Vagina (tissue), 2 donors: ENCODE measurements around the gene FANK1. TPM values are rescaled to one million over a fixed set of nuclear protein-coding genes. Genes with fewer than 3 reads are reported as not detected.

Experiments used
- DNase-seq, 2 donors: peaks; one replicate each; pipeline ENCODE4 v3.0.0-alpha.2; 2017; ENCODE audit errors: extremely low spot score in 2 of 2
- H3K27ac ChIP-seq: fragments of 200-600 bp; sonication (generic); one replicate; pipeline ENCODE4 v1.5.1; 2019
- H3K27me3 ChIP-seq: fragments of 200-600 bp; sonication (generic); one replicate; pipeline ENCODE4 v1.5.1; 2019
- H3K36me3 ChIP-seq, 2 donors: fragments of 200-600 bp; sonication (generic); one replicate each; pipeline ENCODE4 v1.5.1; 2017 to 2019
- H3K4me1 ChIP-seq: fragments of 200-600 bp; sonication (generic); one replicate; pipeline ENCODE4 v1.5.1; 2019
- H3K4me3 ChIP-seq, 2 donors: fragments of 200-600 bp; sonication (generic); 1 replicate in 1 of 2; 2 replicates in 1 of 2; pipeline ENCODE4 v1.5.1; 2016 to 2019
- H3K9me3 ChIP-seq: fragments of 200-600 bp; sonication (generic); one replicate; pipeline ENCODE4 v1.5.1; 2019
- CTCF ChIP-seq, 3 experiments: fragments of 450-650 bp in 2 of 3; fragments of 200-600 bp in 1 of 3; sonication (generic) in 1 of 3; IDR thresholded peaks; one replicate each; pipeline ENCODE4 v1.5.1; 2017 to 2019; ENCODE audit warnings: antibody characterized with exemption in 3 of 3, mild to moderate bottlenecking in 2 of 3, moderate library complexity in 2 of 3
- POLR2A ChIP-seq, 2 donors: fragments of 450-650 bp; IDR thresholded peaks; one replicate each; pipeline ENCODE4 v1.6.1; 2017; ENCODE audit warnings: antibody characterized with exemption in 2 of 2, mild to moderate bottlenecking in 2 of 2, moderate library complexity in 2 of 2
- POLR2AphosphoS5 ChIP-seq, 2 donors: sonication (generic); formaldehyde crosslinking; IDR thresholded peaks; one replicate each; pipeline ENCODE4 v1.9.0; 2017; ENCODE audit warnings: antibody characterized with exemption in 2 of 2, mild to moderate bottlenecking in 2 of 2, low read depth in 1 of 2; ENCODE audit not compliant: insufficient read depth in 1 of 2
- intact Hi-C: fragments of 100-400 bp; cut with DNase I; formaldehyde crosslinking; loops from one replicate; pipeline ENCODE4 v1.15.1; 2023
- total RNA-seq: library from RNA; depleted of rRNA; stranded (reverse); fragments of >200 nt; gene quantifications from one replicate; pipeline ENCODE4 v1.2.3, GENCODE V29; 2016

FANK1 gene
- total RNA-seq, 1 donor from 2014 or later: 6.6 TPM

- H3K36me3 ChIP-seq: no peaks in the 10 kb centered on the region
- no peak overlapping the region for H3K4me3 ChIP-seq
- intact Hi-C loops: no loop called here
- H3K4me1 ChIP-seq: no peaks in the 10 kb centered on the region
- no peaks in the 10 kb centered on the region for H3K9me3 ChIP-seq
- H3K27me3 ChIP-seq: no peaks in the 10 kb centered on the region
- H3K27ac ChIP-seq: no peak overlapping the region
- no peak for TF ChIP-seq POLR2A (IDR thresholded peaks at IDR 0.05)
- no peak for TF ChIP-seq POLR2AphosphoS5 (IDR thresholded peaks at IDR 0.05; ENCODE audit: insufficient read depth in 1 of 2, low read depth in 1 of 2)
- TF ChIP-seq CTCF (IDR thresholded peaks at IDR 0.05): no peak
- no peak for DNase-seq
These were observed 109.9 kb downstream of the FANK1 start for GRCh38 chr10:126006264-126006663.

GRCh38 chr10:126006906-126007305 lies 110.5 kb downstream of the FANK1 start:
- no peaks in the 10 kb centered on the region for H3K36me3 ChIP-seq
- H3K4me3 ChIP-seq: no peak overlapping the region
- no peak for DNase-seq
- H3K27me3 ChIP-seq: no peaks in the 10 kb centered on the region
- intact Hi-C loops: no loop called here
- TF ChIP-seq POLR2A (IDR thresholded peaks at IDR 0.05) (no peak), POLR2AphosphoS5 (IDR thresholded peaks at IDR 0.05; ENCODE audit: insufficient read depth in 1 of 2, low read depth in 1 of 2) (no peak), CTCF (IDR thresholded peaks at IDR 0.05) (no peak)
- no peak overlapping the region for H3K27ac ChIP-seq
- no peaks in the 10 kb centered on the region for H3K4me1 ChIP-seq
- H3K9me3 ChIP-seq: no peaks in the 10 kb centered on the region

GRCh38 chr10:126009650-126010049 lies 113.3 kb downstream of the FANK1 start:
- no peaks in the 10 kb centered on the region for H3K9me3 ChIP-seq
- no peak for DNase-seq
- no peaks in the 10 kb centered on the region for H3K4me1 ChIP-seq
- intact Hi-C loops: no loop called here
- no peaks in the 10 kb centered on the region for H3K27me3 ChIP-seq
- TF ChIP-seq POLR2A (IDR thresholded peaks at IDR 0.05): no peak
- no peak for TF ChIP-seq POLR2AphosphoS5 (IDR thresholded peaks at IDR 0.05; ENCODE audit: insufficient read depth in 1 of 2, low read depth in 1 of 2)
- no peak for TF ChIP-seq CTCF (IDR thresholded peaks at IDR 0.05)
- no peak overlapping the region for H3K4me3 ChIP-seq
- no peak overlapping the region for H3K27ac ChIP-seq
- no peaks in the 10 kb centered on the region for H3K36me3 ChIP-seq

- intact Hi-C loops: no loop called here
- no peaks in the 10 kb centered on the region for H3K4me1 ChIP-seq
- H3K9me3 ChIP-seq: no peaks in the 10 kb centered on the region
- no peak overlapping the region for H3K4me3 ChIP-seq
- H3K27me3 ChIP-seq: no peaks in the 10 kb centered on the region
- TF ChIP-seq POLR2AphosphoS5 (IDR thresholded peaks at IDR 0.05; ENCODE audit: insufficient read depth in 1 of 2, low read depth in 1 of 2): no peak
- no peak for TF ChIP-seq CTCF (IDR thresholded peaks at IDR 0.05)
- TF ChIP-seq POLR2A (IDR thresholded peaks at IDR 0.05): no peak
- H3K27ac ChIP-seq: no peak overlapping the region
- no peak for DNase-seq
- H3K36me3 ChIP-seq: no peaks in the 10 kb centered on the region
These were observed 115.6 kb downstream of the FANK1 start for GRCh38 chr10:126011995-126012394.

GRCh38 chr10:126012485-126012884 lies 116.1 kb downstream of the FANK1 start:
- no peaks in the 10 kb centered on the region for H3K36me3 ChIP-seq
- intact Hi-C loops: no loop called here
- DNase-seq: no peak
- H3K9me3 ChIP-seq: no peaks in the 10 kb centered on the region
- H3K4me3 ChIP-seq: no peak overlapping the region
- no peak for TF ChIP-seq CTCF (IDR thresholded peaks at IDR 0.05)
- no peak for TF ChIP-seq POLR2AphosphoS5 (IDR thresholded peaks at IDR 0.05; ENCODE audit: insufficient read depth in 1 of 2, low read depth in 1 of 2)
- H3K27ac ChIP-seq: no peak overlapping the region
- no peaks in the 10 kb centered on the region for H3K27me3 ChIP-seq
- H3K4me1 ChIP-seq: no peaks in the 10 kb centered on the region
